GM12878 (cell line): ENCODE measurements around the gene HNMT. TPM values are rescaled to one million over a fixed set of nuclear protein-coding genes. Genes with fewer than 3 reads are reported as not detected.

ENCODE experiments used
- ATAC-seq: fragments of 200-7000 bp; cut with Tn5 transposase; 3 replicates; pipeline ENCODE4 v1.9.1; 2020; ENCODE audit warnings: mild to moderate bottlenecking, moderate library complexity
- BruUV-seq: library from RNA; stranded (reverse); fragments of 400-500 nt; replicated peaks from 2 replicates; lab custom pipeline; 2021; lab: Mats Ljungman, UMichigan
- CTCF ChIA-PET: fragments of 300-600 bp; sonication (Branson Sonifier 250); formaldehyde crosslinking; extraction: SDS; loops from one replicate; lab custom pipeline; 2021; ENCODE audit warnings: inconsistent platforms; lab: Yijun Ruan, JAX
- POLR2A ChIA-PET: fragments of 350-600 bp; formaldehyde crosslinking; extraction: SDS; loops from one replicate; lab custom pipeline; 2021; ENCODE audit warnings: inconsistent platforms; lab: Charles Lee
- RAD21 ChIA-PET: fragments of 300-600 bp; sonication (Branson Sonifier 250); formaldehyde crosslinking; loops from one replicate; lab custom pipeline; 2023; ENCODE audit warnings: antibody characterized with exemption; ENCODE audit not compliant: unreplicated experiment; lab: Charles Lee
- SMC1A ChIA-PET: fragments of 300-600 bp; sonication (Branson Sonifier 250); formaldehyde crosslinking; loops from one replicate; lab custom pipeline; 2023; ENCODE audit not compliant: unreplicated experiment, uncharacterized antibody; lab: Charles Lee
- DNase-seq: peaks from one replicate; pipeline ENCODE4 v3.0.0-alpha.2; 2011; ENCODE audit warnings: low read depth, low spot score
- FAIRE-seq: peaks from 3 replicates; lab custom pipeline; 2011; peaks lifted over from hg19 to GRCh38; lab: Jason Lieb, UNC
- H2AFZ ChIP-seq: 2 replicates; pipeline ENCODE4 v1.6.0; 2011; ENCODE audit warnings: low read depth, low read length, control low read depth; ENCODE audit not compliant: control insufficient read depth
- H3K27ac ChIP-seq: 2 replicates; pipeline ENCODE4 v1.5.1; 2011; ENCODE audit warnings: control low read depth; ENCODE audit not compliant: control insufficient read depth, insufficient read depth
- H3K27me3 ChIP-seq, 2 experiments: replicated peaks in 1 of 2; 2 replicates each; pipeline versions ENCODE4 v1.6.0 to v1.6.1; 2011; ENCODE audit warnings: low read length in 1 of 2; ENCODE audit not compliant: control insufficient read depth in 2 of 2, insufficient read depth in 2 of 2
- H3K36me3 ChIP-seq, 2 experiments: 2 replicates each; pipeline ENCODE4 v1.5.1; 2011; ENCODE audit warnings: low read length in 1 of 2; ENCODE audit not compliant: control insufficient read depth in 2 of 2, insufficient read depth in 2 of 2
- H3K4me1 ChIP-seq: 2 replicates; pipeline ENCODE4 v1.6.1; 2011; ENCODE audit warnings: mild to moderate bottlenecking, low read length, moderate library complexity, mixed read lengths; ENCODE audit not compliant: control insufficient read depth, insufficient read depth
- H3K4me2 ChIP-seq: 2 replicates; pipeline ENCODE4 v1.6.0; 2011; ENCODE audit warnings: control low read depth; ENCODE audit not compliant: control insufficient read depth, insufficient read depth
- H3K4me3 ChIP-seq: fragments of 200-600 bp; sonication (generic); 2 replicates; pipeline ENCODE4 v1.5.1; 2016
- H3K79me2 ChIP-seq: 2 replicates; pipeline ENCODE4 v1.6.0; 2011; ENCODE audit warnings: low read length; ENCODE audit not compliant: control insufficient read depth, insufficient read depth
- H3K9ac ChIP-seq: 2 replicates; pipeline ENCODE4 v1.8.0; 2011; ENCODE audit warnings: low read length, control low read depth, mixed read lengths; ENCODE audit not compliant: control insufficient read depth, insufficient read depth
- H3K9me3 ChIP-seq: replicated peaks from 3 replicates; pipeline ENCODE4 v1.5.1; 2011; ENCODE audit warnings: mild to moderate bottlenecking, low read length; ENCODE audit not compliant: control insufficient read depth, insufficient read depth
- H4K20me1 ChIP-seq: 2 replicates; pipeline ENCODE4 v1.6.0; 2011; ENCODE audit not compliant: control insufficient read depth, insufficient read depth
- CHD4 ChIP-seq: fragments of 200-600 bp; sonication (generic); IDR thresholded peaks from 2 replicates; pipeline ENCODE4 v1.6.1; 2016; ENCODE audit warnings: mild to moderate bottlenecking
- CREM ChIP-seq: IDR thresholded peaks from 2 replicates; pipeline ENCODE4 v1.6.1; 2014; ENCODE audit warnings: antibody characterized with exemption, low read depth
- E2F8 ChIP-seq: fragments of 450-650 bp; IDR thresholded peaks from 2 replicates; pipeline ENCODE4 v1.6.1; 2018; ENCODE audit warnings: mild to moderate bottlenecking, low read depth, moderate library complexity; ENCODE audit not compliant: partially characterized antibody
- EGR1 ChIP-seq, 2 experiments: IDR thresholded peaks; 1 replicate in 1 of 2; 2 replicates in 1 of 2; pipeline ENCODE4 v1.6.1; 2011 to 2012; ENCODE audit warnings: low read depth in 2 of 2, low read length in 2 of 2, borderline replicate concordance in 1 of 2, mild to moderate bottlenecking in 1 of 2, moderate library complexity in 1 of 2
- ELK1 ChIP-seq: IDR thresholded peaks from 2 replicates; pipeline ENCODE4 v1.6.1; 2012; ENCODE audit warnings: low read depth, low read length, improper control_type of control experiment
- JUNB ChIP-seq: IDR thresholded peaks from 2 replicates; pipeline ENCODE4 v1.6.1; 2016; ENCODE audit warnings: antibody characterized with exemption, mild to moderate bottlenecking
- KDM1A ChIP-seq: fragments of 200-600 bp; sonication (generic); IDR thresholded peaks from 2 replicates; pipeline ENCODE4 v1.6.1; 2016; ENCODE audit warnings: borderline replicate concordance
- LARP7 ChIP-seq: fragments of 450-650 bp; IDR thresholded peaks from 2 replicates; pipeline ENCODE4 v1.6.1; 2017; ENCODE audit warnings: mild to moderate bottlenecking
- MTA3 ChIP-seq: IDR thresholded peaks from 2 replicates; pipeline ENCODE4 v1.6.1; 2012; ENCODE audit warnings: low read length, inconsistent platforms, borderline replicate concordance
- MYC ChIP-seq: IDR thresholded peaks from 2 replicates; pipeline ENCODE4 v1.6.1; 2011; ENCODE audit warnings: mild to moderate bottlenecking, low read length, moderate library complexity, inconsistent platforms; ENCODE audit not compliant: insufficient read depth, insufficient replicate concordance, insufficient read length, severe bottlenecking
- POU2F2 ChIP-seq: IDR thresholded peaks from 3 replicates; pipeline ENCODE4 v1.6.1; 2011; ENCODE audit warnings: low read depth, mild to moderate bottlenecking, low read length, borderline replicate concordance
- RUNX3 ChIP-seq: IDR thresholded peaks from 2 replicates; pipeline ENCODE4 v1.6.1; 2012; ENCODE audit warnings: low read length, inconsistent platforms
- SMAD5 ChIP-seq: IDR thresholded peaks from 2 replicates; pipeline ENCODE4 v1.6.1; 2016; ENCODE audit warnings: antibody characterized with exemption, low read depth
- SUZ12 ChIP-seq: fragments of 200-600 bp; sonication (generic); IDR thresholded peaks from one replicate; pipeline ENCODE4 v1.6.1; 2018; ENCODE audit warnings: antibody characterized with exemption, mild to moderate bottlenecking; ENCODE audit not compliant: unreplicated experiment
- TBL1XR1 ChIP-seq: IDR thresholded peaks from 2 replicates; pipeline ENCODE4 v1.6.1; 2012; ENCODE audit warnings: low read depth, low read length, improper control_type of control experiment
- TCF12 ChIP-seq: IDR thresholded peaks from 2 replicates; pipeline ENCODE4 v1.6.1; 2011; ENCODE audit warnings: low read depth, mild to moderate bottlenecking, low read length
- ZNF687 ChIP-seq: fragments of 450-650 bp; IDR thresholded peaks from 2 replicates; pipeline ENCODE4 v1.6.1; 2017; ENCODE audit warnings: mild to moderate bottlenecking, moderate library complexity
- WGBS: methylation state at CpG from one replicate; pipeline ENCODE4 v1.1.6; 2016; ENCODE audit warnings: low lambda C conversion rate; ENCODE audit not compliant: insufficient replicate concordance, insufficient coverage; ENCODE audit errors: missing lambda C conversion rate; 5-methylcytosine and 5-hydroxymethylcytosine counted together
- in situ Hi-C: fragments of 300-500 bp; cut with MboI; formaldehyde crosslinking; loops from 9 replicates; pipeline ENCODE4 v1.14.3; 2018; ENCODE audit warnings: mixed read lengths
- intact Hi-C: fragments of 100-400 bp; cut with micrococcal nuclease; formaldehyde crosslinking; loops from one replicate; pipeline ENCODE4 v1.14.2; 2022; ENCODE audit not compliant: unreplicated experiment
- polyA plus RNA-seq, 11 experiments: library from polyadenylated mRNA; depleted of rRNA in 4 of 11; unstranded in 6 of 11; stranded (reverse) in 5 of 11; fragments of >200 nt; fragmentation: Nextera tagmentation in 4 of 11; fragmentation: Illumina TruSeq in 1 of 11; extraction: Ambion mirVana in 4 of 11; extraction: Trizol in 1 of 11; gene quantifications; 1 replicate in 1 of 11; 2 replicates in 10 of 11; pipeline versions ENCODE4 v1.2.1 to v1.2.3, GENCODE V29; 2011 to 2016; ENCODE audit warnings: inconsistent platforms in 2 of 11, missing spikeins in 2 of 11, low read depth in 1 of 11
- total RNA-seq, 4 experiments: library from RNA; depleted of rRNA in 3 of 4; stranded (reverse); fragments of >200 nt in 3 of 4; fragmentation: Illumina TruSeq in 1 of 4; extraction: Trizol in 1 of 4; gene quantifications; 2 replicates each; pipeline versions ENCODE4 v1.2.1 to v1.2.3, GENCODE V29; 2013 to 2021

HNMT gene
- total and polyA plus RNA-seq, 10 of the 15 experiments (the other 5 are each of a cell fraction or from before 2014, with no cell fraction given) = not detected

- no peak for TF ChIP-seq ZNF687
- TF ChIP-seq TCF12 = no peak
- no peak for TF ChIP-seq JUNB
- no peak for TF ChIP-seq EGR1 (IDR thresholded peaks at IDR 0.05; ENCODE audit: borderline replicate concordance in 1 of 2, low read depth in 2 of 2, low read length in 2 of 2)
Measured at GRCh38 chr2:137930146-137930545, 34.1 kb upstream of the HNMT start (continued).

GRCh38 chr2:137935591-137935990, 28.7 kb upstream of the HNMT start:
- in situ Hi-C loops = no loop called here
- H3K36me3 ChIP-seq = no peaks in the 10 kb centered on the region
- H3K4me1 ChIP-seq = no peaks in the 10 kb centered on the region
- WGBS = 4% methylated on average over 1 of the region's 1 CpG
- intact Hi-C loops = no loop called here
- ATAC-seq (no peak), FAIRE-seq (no peak), DNase-seq (no peak)
- H4K20me1 ChIP-seq = no peaks in the 10 kb centered on the region
- H3K27me3 ChIP-seq = no peaks in the 10 kb centered on the region
- no peaks in the 10 kb centered on the region; the same call in 2 of the 3 replicates for H3K9me3 ChIP-seq
- CTCF ChIA-PET = interaction anchor here (0.7 to 1.5 kb wide), 2 partner anchors 11 to 84 kb away, joined by 3 read pairs; no protein-coding TSS in a partner anchor
- no peak overlapping the region for H3K4me2 ChIP-seq
- no peak overlapping the region for H2AFZ ChIP-seq
- H3K4me3 ChIP-seq = no peak overlapping the region
- no peak overlapping the region for H3K9ac ChIP-seq
- BruUV-seq = no TSS peak
- TF ChIP-seq SUZ12 (no peak), JUNB (no peak), ELK1 (no peak), KDM1A (no peak), E2F8 (no peak), POU2F2 (no peak), CREM (no peak), RUNX3 (no peak), MTA3 (no peak), SMAD5 (no peak), LARP7 (no peak), CHD4 (no peak), MYC (no peak), TBL1XR1 (no peak)
- RAD21 ChIA-PET = interaction anchor here (0.6 to 0.8 kb wide), 3 partner anchors 23 to 284 kb away, joined by 3 to 5 read pairs (median 4); no protein-coding TSS in a partner anchor
- H3K79me2 ChIP-seq = no peaks in the 10 kb centered on the region
- SMC1A ChIA-PET = no interaction called here
- POLR2A ChIA-PET = interaction anchor here (0.6 to 0.7 kb wide), 4 partner anchors 29 to 611 kb away, joined by 3 to 4 read pairs (median 4); no protein-coding TSS in a partner anchor
- no peak overlapping the region for H3K27ac ChIP-seq
